ENCODE results near the gene ARHGEF12. TPM values are rescaled to one million over a fixed set of nuclear protein-coding genes. Genes with fewer than 3 reads are reported as not detected.

The ARHGEF12 gene
- polyA plus RNA-seq, 1 donor (not counting 4 experiments of a cell fraction or from before 2014, with no cell fraction given): 28.8 TPM

GRCh38 chr11:120473503-120473902, 137.3 kb downstream of the ARHGEF12 start:
- Histone ChIP-seq H3K27me3 (ENCODE audit: control insufficient read depth, extremely low read depth, insufficient read depth, low read length) (no peaks in the 10 kb centered on the region), H2AFZ (ENCODE audit: control insufficient read depth, low read length) (no peak overlapping the region), H4K20me1 (ENCODE audit: control insufficient read depth, extremely low read depth, insufficient read depth, low read length) (no peaks in the 10 kb centered on the region), H3K4me2 (ENCODE audit: control insufficient read depth, extremely low read depth, insufficient read depth, low read depth, low read length) (no peak overlapping the region), H3K4me1 (ENCODE audit: control insufficient read depth, extremely low read depth, insufficient read depth, low read length) (peaks cover 7% of the 10 kb centered on the region), H3K79me2 (ENCODE audit: control insufficient read depth, insufficient read depth, low read length) (no peaks in the 10 kb centered on the region), H3K9me1 (ENCODE audit: control insufficient read depth, extremely low read depth, insufficient read depth, low read length) (no peaks in the 10 kb centered on the region), H3K4me3 (ENCODE audit: control insufficient read depth in 2 of 3, extremely low read depth in 1 of 3, insufficient read depth in 2 of 3, low read depth in 1 of 3, low read length in 3 of 3) (no peak overlapping the region), H3K9me3 (ENCODE audit: control insufficient read depth, low read depth, low read length) (no peaks in the 10 kb centered on the region), H3K9ac (ENCODE audit: control insufficient read depth, extremely low read depth, insufficient read depth, low read length) (no peak overlapping the region), H3K27ac (ENCODE audit: control insufficient read depth, insufficient read depth, low read length) (no peak overlapping the region), H3K36me3 (ENCODE audit: control insufficient read depth in 2 of 2, extremely low read depth in 1 of 2, insufficient read depth in 2 of 2, low read length in 2 of 2) (peaks cover 8 to 16% of the 10 kb centered on the region in 2 experiments)
- dilution Hi-C loops (cut with MboI; ENCODE audit: extremely low pct_ligation_motif_present, low sequenced_read_pairs): no loop called here
- no peak for TF ChIP-seq EZH2 (IDR thresholded peaks at IDR 0.05; ENCODE audit: low read length)
- TF ChIP-seq CTCF (optimal IDR thresholded peaks at IDR 0.05 in 1 of 3, IDR thresholded peaks at IDR 0.05 in 1 of 3, conservative IDR thresholded peaks at IDR 0.05 in 1 of 3; ENCODE audit: extremely low read depth in 1 of 3, insufficient read depth in 2 of 3, low read length in 3 of 3): no peak
- DNase-seq (ENCODE audit: low read depth, low spot score): no peak
- FAIRE-seq: no peak

- TF ChIP-seq EZH2 (IDR thresholded peaks at IDR 0.05; ENCODE audit: low read length) (no peak), CTCF (optimal IDR thresholded peaks at IDR 0.05 in 1 of 3, IDR thresholded peaks at IDR 0.05 in 1 of 3, conservative IDR thresholded peaks at IDR 0.05 in 1 of 3; ENCODE audit: extremely low read depth in 1 of 3, insufficient read depth in 2 of 3, low read length in 3 of 3) (no peak)
- DNase-seq (ENCODE audit: low read depth, low spot score) (no peak), FAIRE-seq (no peak)
- Histone ChIP-seq H3K4me2 (ENCODE audit: control insufficient read depth, extremely low read depth, insufficient read depth, low read depth, low read length) (no peak overlapping the region), H3K36me3 (ENCODE audit: control insufficient read depth in 2 of 2, extremely low read depth in 1 of 2, insufficient read depth in 2 of 2, low read length in 2 of 2) (peaks cover 11 to 22% of the 10 kb centered on the region in 2 experiments), H3K9me1 (ENCODE audit: control insufficient read depth, extremely low read depth, insufficient read depth, low read length) (no peaks in the 10 kb centered on the region), H3K79me2 (ENCODE audit: control insufficient read depth, insufficient read depth, low read length) (no peaks in the 10 kb centered on the region), H4K20me1 (ENCODE audit: control insufficient read depth, extremely low read depth, insufficient read depth, low read length) (no peaks in the 10 kb centered on the region), H3K27ac (ENCODE audit: control insufficient read depth, insufficient read depth, low read length) (no peak overlapping the region), H3K4me3 (ENCODE audit: control insufficient read depth in 2 of 3, extremely low read depth in 1 of 3, insufficient read depth in 2 of 3, low read depth in 1 of 3, low read length in 3 of 3) (no peak overlapping the region), H3K9me3 (ENCODE audit: control insufficient read depth, low read depth, low read length) (no peaks in the 10 kb centered on the region), H2AFZ (ENCODE audit: control insufficient read depth, low read length) (no peak overlapping the region), H3K9ac (ENCODE audit: control insufficient read depth, extremely low read depth, insufficient read depth, low read length) (no peak overlapping the region), H3K27me3 (ENCODE audit: control insufficient read depth, extremely low read depth, insufficient read depth, low read length) (no peaks in the 10 kb centered on the region), H3K4me1 (ENCODE audit: control insufficient read depth, extremely low read depth, insufficient read depth, low read length) (no peaks in the 10 kb centered on the region)
- dilution Hi-C loops (cut with MboI; ENCODE audit: extremely low pct_ligation_motif_present, low sequenced_read_pairs): no loop called here
Measured at GRCh38 chr11:120482149-120482548, 145.9 kb downstream of the ARHGEF12 start.
